Esophagus muscularis mucosa (tissue), 4 donors: ENCODE measurements around the gene OR2H2. TPM values are rescaled to one million over a fixed set of nuclear protein-coding genes. Genes with fewer than 3 reads are reported as not detected.

ENCODE experiments used
- DNase-seq: peaks from one replicate; pipeline ENCODE4 v3.0.0-alpha.2; 2017; ENCODE audit errors: extremely low spot score
- H3K27ac ChIP-seq, 4 donors: fragments of 200-600 bp; sonication (generic); replicated peaks in 1 of 4; 1 replicate in 3 of 4; 2 replicates in 1 of 4; pipeline ENCODE4 v1.5.1; 2016 to 2019; ENCODE audit warnings: mild to moderate bottlenecking in 1 of 4
- H3K27me3 ChIP-seq, 4 donors: fragments of 200-600 bp; sonication (generic); one replicate each; pipeline versions ENCODE4 v1.5.1 to v1.6.0; 2016 to 2019
- H3K36me3 ChIP-seq, 4 donors: fragments of 200-600 bp; sonication (generic); one replicate each; pipeline ENCODE4 v1.5.1; 2016 to 2019
- H3K4me1 ChIP-seq, 4 donors: fragments of 200-600 bp; sonication (generic); one replicate each; pipeline ENCODE4 v1.5.1; 2016 to 2019
- H3K4me3 ChIP-seq, 4 donors: fragments of 200-600 bp; sonication (generic); 1 replicate in 2 of 4; 2 replicates in 2 of 4; pipeline ENCODE4 v1.5.1; 2016 to 2019; ENCODE audit warnings: mild to moderate bottlenecking in 4 of 4, moderate library complexity in 1 of 4
- H3K9me3 ChIP-seq, 4 donors: fragments of 200-600 bp; sonication (generic); 1 replicate in 3 of 4; 2 replicates in 1 of 4; pipeline ENCODE4 v1.5.1; 2016 to 2019
- CTCF ChIP-seq, 3 experiments: fragments of 200-600 bp in 2 of 3; fragments of 450-650 bp in 1 of 3; sonication (generic) in 2 of 3; IDR thresholded peaks; one replicate each; pipeline ENCODE4 v1.5.1; 2017 to 2019; ENCODE audit warnings: antibody characterized with exemption in 3 of 3, mild to moderate bottlenecking in 2 of 3, moderate library complexity in 1 of 3
- EP300 ChIP-seq: sonication (generic); formaldehyde crosslinking; IDR thresholded peaks from one replicate; pipeline ENCODE4 v1.6.1; 2017; ENCODE audit warnings: antibody characterized with exemption
- POLR2A ChIP-seq: fragments of 450-650 bp; IDR thresholded peaks from one replicate; pipeline ENCODE4 v1.6.1; 2017; ENCODE audit warnings: antibody characterized with exemption, moderate library complexity, mild to moderate bottlenecking, low read depth
- POLR2AphosphoS5 ChIP-seq, 2 donors: sonication (generic); formaldehyde crosslinking; IDR thresholded peaks; one replicate each; pipeline ENCODE4 v1.6.1; 2017; ENCODE audit warnings: antibody characterized with exemption in 2 of 2
- WGBS: methylation state at CpG from one replicate; pipeline ENCODE4 v1.1.5; 2018; 5-methylcytosine and 5-hydroxymethylcytosine counted together
- intact Hi-C: fragments of 100-400 bp; cut with DNase I; formaldehyde crosslinking; loops from one replicate; pipeline ENCODE4 v1.15.1; 2023
- small RNA-seq, 3 donors: library from RNA; depleted of rRNA; stranded (forward); fragments of <200 nt; gene quantifications; one replicate each; pipeline ENCODE3, GENCODE V24; 2016
- total RNA-seq, 4 donors: library from RNA; depleted of rRNA; stranded (reverse); fragments of >200 nt; gene quantifications; one replicate each; pipeline versions ENCODE4 v1.1.0 to v1.2.1, GENCODE V29; 2016

The OR2H2 gene
- total RNA-seq, 4 donors from 2014 or later, result not detected

DNA sequence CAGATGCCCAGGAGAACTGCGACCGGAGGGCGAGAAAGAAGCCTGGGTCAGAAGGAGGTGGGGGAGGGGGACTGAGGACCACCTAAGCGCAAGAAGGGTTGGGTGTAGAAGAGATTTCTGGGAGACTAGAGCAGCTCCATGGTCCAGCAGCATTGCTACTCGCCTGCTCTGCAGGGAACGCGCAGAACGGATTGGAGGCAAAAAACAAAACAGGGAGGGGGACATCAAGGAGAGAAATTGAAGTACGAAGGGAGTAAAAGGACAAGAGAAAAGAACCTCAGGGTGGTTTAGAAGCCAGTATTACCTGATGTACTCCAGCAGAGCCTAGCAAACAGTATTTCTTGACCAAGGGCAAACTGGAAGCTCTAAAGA lies 48.6 kb downstream of the OR2H2 start:
- Histone ChIP-seq H3K27ac (peak overlapping the region; percentile 82 to 93 (median 91)), H3K9me3 (no peaks in the 10 kb centered on the region), H3K4me3 (peak overlapping the region; percentile 73 to 96 (median 86)), H3K27me3 (no peaks in the 10 kb centered on the region), H3K4me1 (peaks cover 24 to 48% (median 35%) of the 10 kb centered on the region in 4 donors), H3K36me3 (peaks cover 0 to 7% (median 0%) of the 10 kb centered on the region in 4 donors)
- 5% methylated on average over 9 of the region's 9 CpGs for WGBS
- no peak for DNase-seq
- TF ChIP-seq CTCF (IDR thresholded peaks at IDR 0.05) (no peak), POLR2A (no peak), EP300 (no peak), POLR2AphosphoS5 (IDR thresholded peaks at IDR 0.05) (no peak)
- intact Hi-C loops, result no loop called here

DNA sequence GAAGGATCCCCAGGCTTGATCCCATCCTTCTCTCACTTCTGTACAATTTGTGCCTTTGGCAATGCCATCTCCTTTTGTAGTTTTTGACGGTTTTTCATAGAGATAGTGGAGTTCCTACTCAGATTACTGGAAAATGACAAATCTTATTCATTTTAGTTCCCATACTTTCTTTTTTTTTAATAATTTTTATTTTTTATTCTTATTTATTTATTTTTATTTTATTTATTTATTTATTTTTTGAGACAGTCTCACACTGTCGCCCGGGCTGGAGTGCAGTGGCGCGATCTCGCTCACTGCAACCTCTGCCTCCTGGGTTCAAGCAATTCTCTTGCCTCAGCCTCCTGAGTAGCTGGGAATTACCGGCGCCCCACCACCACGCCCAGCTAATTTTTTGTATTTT lies 52.3 kb downstream of the OR2H2 start:
- Histone ChIP-seq H3K36me3 (no peaks in the 10 kb centered on the region), H3K9me3 (no peaks in the 10 kb centered on the region), H3K4me1 (peaks cover 4 to 15% (median 9%) of the 10 kb centered on the region in 4 donors), H3K4me3 (no peak overlapping the region), H3K27me3 (no peaks in the 10 kb centered on the region), H3K27ac (no peak overlapping the region)
- no peak for DNase-seq
- intact Hi-C loops, result no loop called here
- WGBS, result 85% methylated on average over 9 of the region's 9 CpGs
- TF ChIP-seq EP300 (no peak), POLR2AphosphoS5 (IDR thresholded peaks at IDR 0.05) (no peak), POLR2A (no peak), CTCF (IDR thresholded peaks at IDR 0.05) (no peak)

Small RNAs within 50 kb of the gene (small RNA-seq; reads per million reads assigned to genes)
- gene SNORD32B (0.17 to 0.50 (median 0.37) reads per million in 3 donors), gene SUMO2P1 (0 reads per million in 3 donors), gene TMEM183AP1 (0 reads per million in 3 donors)

Other genes starting within 250 kb of the OR2H2 start
- gene OR5V1, start 216.3 kb upstream of the OR2H2 start, total RNA-seq, result not detected
- gene OR12D3, start 209.8 kb upstream of the OR2H2 start, total RNA-seq, result not detected
- not detected for gene OR12D2, start 189.5 kb upstream of the OR2H2 start, total RNA-seq
- not detected for gene OR12D1, start 170.2 kb upstream of the OR2H2 start, total RNA-seq
- not detected for gene OR10C1, start 145.8 kb upstream of the OR2H2 start, total RNA-seq
- gene OR11A1, start 128.1 kb upstream of the OR2H2 start, total RNA-seq, result not detected
- not detected for gene OR2H1, start 128.0 kb upstream of the OR2H2 start, total RNA-seq
- gene MAS1L, start 97.2 kb upstream of the OR2H2 start, total RNA-seq, result under 1 TPM in 1 of 4 donors, not detected in 3; 0.33 TPM
- gene UBD, start 25.4 kb upstream of the OR2H2 start, total RNA-seq, result under 1 TPM in 1 of 4 donors, not detected in 3; 0.50 TPM
- gene GABBR1, start 48.1 kb downstream of the OR2H2 start, total RNA-seq, result 10 to 100 TPM; 30.6 to 47.8 (median 40.6) TPM
- not detected for gene MOG, start 72.0 kb downstream of the OR2H2 start, total RNA-seq
- gene ZFP57, start 96.0 kb downstream of the OR2H2 start, total RNA-seq, result 1 to 10 TPM in 2 of 4 donors, under 1 TPM in 1, not detected in 1; 0.23 to 6.2 (median 1.2) TPM
- gene HLA-F, start 138.3 kb downstream of the OR2H2 start, total RNA-seq, result 10 to 100 TPM; 36.1 to 69.6 (median 52.8) TPM
- not detected for gene HLA-G, start 242.7 kb downstream of the OR2H2 start, total RNA-seq